Fibroblast of lung (primary cell): Measurements from ENCODE around the gene S100A14.

Source experiments
- EZH2 ChIP-seq: IDR thresholded peaks from 2 replicates; pipeline ENCODE4 v1.5.1; 2012; ENCODE audit warnings: low read length, control low read depth, mild to moderate bottlenecking; ENCODE audit errors: missing control alignments
- TF ChIP-seq, protein P1 (sequence below), 2 donors: IDR thresholded peaks in 1 of 2; conservative IDR thresholded peaks in 1 of 2; 1 replicate in 1 of 2; 2 replicates in 1 of 2; pipeline ENCODE4 v1.5.1; 2011 to 2012; ENCODE audit warnings: low read length in 2 of 2, control low read depth in 1 of 2, inconsistent platforms in 1 of 2, low read depth in 1 of 2, mild to moderate bottlenecking in 1 of 2

DNA sequence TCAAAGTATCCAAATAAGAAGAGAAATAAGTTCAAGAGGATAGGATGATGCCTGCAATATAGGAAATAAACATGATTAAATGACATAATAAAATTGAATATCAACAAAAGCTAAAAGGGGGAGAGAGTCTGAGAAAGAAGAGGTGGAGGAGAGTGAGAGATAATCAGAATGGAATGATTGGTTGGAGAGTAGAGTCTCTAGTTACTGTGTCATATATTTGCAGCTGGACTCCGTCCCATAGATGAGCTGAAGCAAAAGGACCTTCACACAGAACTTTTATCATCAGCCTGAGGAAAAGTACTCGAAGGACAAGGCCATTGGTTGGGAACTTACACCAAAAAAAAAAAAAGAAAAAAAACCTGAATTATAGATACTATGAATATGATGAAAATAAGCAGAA is 27.6 kb downstream of the S100A14 start:
- TF ChIP-seq, protein P1, sequence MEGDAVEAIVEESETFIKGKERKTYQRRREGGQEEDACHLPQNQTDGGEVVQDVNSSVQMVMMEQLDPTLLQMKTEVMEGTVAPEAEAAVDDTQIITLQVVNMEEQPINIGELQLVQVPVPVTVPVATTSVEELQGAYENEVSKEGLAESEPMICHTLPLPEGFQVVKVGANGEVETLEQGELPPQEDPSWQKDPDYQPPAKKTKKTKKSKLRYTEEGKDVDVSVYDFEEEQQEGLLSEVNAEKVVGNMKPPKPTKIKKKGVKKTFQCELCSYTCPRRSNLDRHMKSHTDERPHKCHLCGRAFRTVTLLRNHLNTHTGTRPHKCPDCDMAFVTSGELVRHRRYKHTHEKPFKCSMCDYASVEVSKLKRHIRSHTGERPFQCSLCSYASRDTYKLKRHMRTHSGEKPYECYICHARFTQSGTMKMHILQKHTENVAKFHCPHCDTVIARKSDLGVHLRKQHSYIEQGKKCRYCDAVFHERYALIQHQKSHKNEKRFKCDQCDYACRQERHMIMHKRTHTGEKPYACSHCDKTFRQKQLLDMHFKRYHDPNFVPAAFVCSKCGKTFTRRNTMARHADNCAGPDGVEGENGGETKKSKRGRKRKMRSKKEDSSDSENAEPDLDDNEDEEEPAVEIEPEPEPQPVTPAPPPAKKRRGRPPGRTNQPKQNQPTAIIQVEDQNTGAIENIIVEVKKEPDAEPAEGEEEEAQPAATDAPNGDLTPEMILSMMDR (conservative IDR thresholded peaks at IDR 0.05 in 1 of 2, IDR thresholded peaks at IDR 0.05 in 1 of 2; ENCODE audit: low read depth in 1 of 2, low read length in 2 of 2) = no peak
- no peak for TF ChIP-seq EZH2
